K562 (cell line): ENCODE results near the gene TP73. TPM values are rescaled to one million over a fixed set of nuclear protein-coding genes. Genes with fewer than 3 reads are reported as not detected.

Source experiments
- CCAR2 ChIP-seq: fragments of 200-400 bp; formaldehyde crosslinking; IDR thresholded peaks from 2 replicates; pipeline ENCODE4 v1.6.1; 2017; ENCODE audit warnings: mild to moderate bottlenecking, low read depth, low read length
- HDAC2 ChIP-seq: fragments of 450-650 bp; IDR thresholded peaks from 2 replicates; pipeline ENCODE4 v1.6.1; 2016; ENCODE audit warnings: mild to moderate bottlenecking
- HEY1 ChIP-seq: fragments of 250-450 bp; sonication (Bioruptor Pico); IDR thresholded peaks from 2 replicates; pipeline ENCODE4 v1.5.0; 2020; ENCODE audit warnings: mild to moderate bottlenecking, moderate library complexity, borderline replicate concordance
- MIER1 ChIP-seq: fragments of 450-650 bp; IDR thresholded peaks from 2 replicates; pipeline ENCODE4 v1.6.1; 2016; ENCODE audit warnings: antibody characterized with exemption, mild to moderate bottlenecking, low read depth
- NRF1 ChIP-seq, 2 experiments: fragments of 450-650 bp; IDR thresholded peaks in 1 of 2; conservative IDR thresholded peaks in 1 of 2; 2 replicates each; pipeline ENCODE4 v1.6.1; 2014; ENCODE audit warnings: mild to moderate bottlenecking in 2 of 2
- SAP30 ChIP-seq: fragments of 200-600 bp; sonication (generic); IDR thresholded peaks from 2 replicates; pipeline ENCODE4 v1.6.1; 2012; ENCODE audit warnings: borderline replicate concordance, low read depth, mild to moderate bottlenecking, moderate library complexity, low read length, control low read depth, inconsistent platforms; ENCODE audit not compliant: insufficient read depth, poor library complexity, severe bottlenecking
- SMAD4 ChIP-seq: fragments of 250-450 bp; sonication (Bioruptor Pico); conservative IDR thresholded peaks from 2 replicates; pipeline ENCODE4 v1.8.0; 2021; ENCODE audit warnings: inconsistent platforms, mild to moderate bottlenecking, moderate library complexity
- ZNF717 ChIP-seq: fragments of 250-450 bp; sonication (Bioruptor Pico); IDR thresholded peaks from 2 replicates; pipeline ENCODE4 v1.5.0; 2021
- polyA plus RNA-seq, 8 experiments: library from polyadenylated mRNA; depleted of rRNA in 4 of 8; stranded (reverse) in 5 of 8; unstranded in 3 of 8; fragments of >200 nt; fragmentation: Nextera tagmentation in 2 of 8; fragmentation: Illumina TruSeq in 1 of 8; extraction: Ambion mirVana in 2 of 8; extraction: Trizol in 1 of 8; gene quantifications; 2 replicates each; pipeline versions ENCODE4 v1.2.1 to v1.2.3, GENCODE V29; 2011 to 2014; ENCODE audit warnings: inconsistent platforms in 1 of 8, missing spikeins in 1 of 8
- total RNA-seq, 7 experiments: library from RNA; depleted of rRNA in 6 of 7; stranded (reverse); fragments of >200 nt in 6 of 7; fragmentation: Illumina TruSeq in 2 of 7; extraction: Trizol in 2 of 7; gene quantifications; 2 replicates each; pipeline versions ENCODE4 v1.2.1 to v1.2.3, GENCODE V29; 2011 to 2021; ENCODE audit warnings: low replicate concordance in 1 of 7
- TF ChIP-seq, protein P1 (sequence below): fragments of 200-800 bp; sonication (Bioruptor generic); IDR thresholded peaks from 2 replicates; pipeline ENCODE4 v1.6.1; 2016; ENCODE audit warnings: missing genetic modification characterization, missing compliant biosample characterization
- TF ChIP-seq, protein P2 (sequence below): sonication (generic); formaldehyde crosslinking; IDR thresholded peaks from 2 replicates; pipeline ENCODE4 v1.8.0; 2022; ENCODE audit warnings: mild to moderate bottlenecking, missing genetic modification reagents
- TF ChIP-seq, protein P3 (sequence below): IDR thresholded peaks from 2 replicates; pipeline ENCODE4 v1.6.1; 2011; ENCODE audit warnings: borderline replicate concordance, low read depth, mild to moderate bottlenecking, moderate library complexity, low read length; ENCODE audit not compliant: insufficient read depth, poor library complexity, severe bottlenecking
- TF ChIP-seq, protein P4 (sequence below): fragments of 450-650 bp; formaldehyde crosslinking; IDR thresholded peaks from 2 replicates; pipeline ENCODE4 v1.4.0; 2020; ENCODE audit warnings: mild to moderate bottlenecking, moderate library complexity

Gene TP73
- total and polyA plus RNA-seq, 9 of the 15 experiments (the other 6 are each of a cell fraction or from before 2014, with no cell fraction given) = 0.07 to 1.6 (median 0.40) TPM; not detected in 2

DNA sequence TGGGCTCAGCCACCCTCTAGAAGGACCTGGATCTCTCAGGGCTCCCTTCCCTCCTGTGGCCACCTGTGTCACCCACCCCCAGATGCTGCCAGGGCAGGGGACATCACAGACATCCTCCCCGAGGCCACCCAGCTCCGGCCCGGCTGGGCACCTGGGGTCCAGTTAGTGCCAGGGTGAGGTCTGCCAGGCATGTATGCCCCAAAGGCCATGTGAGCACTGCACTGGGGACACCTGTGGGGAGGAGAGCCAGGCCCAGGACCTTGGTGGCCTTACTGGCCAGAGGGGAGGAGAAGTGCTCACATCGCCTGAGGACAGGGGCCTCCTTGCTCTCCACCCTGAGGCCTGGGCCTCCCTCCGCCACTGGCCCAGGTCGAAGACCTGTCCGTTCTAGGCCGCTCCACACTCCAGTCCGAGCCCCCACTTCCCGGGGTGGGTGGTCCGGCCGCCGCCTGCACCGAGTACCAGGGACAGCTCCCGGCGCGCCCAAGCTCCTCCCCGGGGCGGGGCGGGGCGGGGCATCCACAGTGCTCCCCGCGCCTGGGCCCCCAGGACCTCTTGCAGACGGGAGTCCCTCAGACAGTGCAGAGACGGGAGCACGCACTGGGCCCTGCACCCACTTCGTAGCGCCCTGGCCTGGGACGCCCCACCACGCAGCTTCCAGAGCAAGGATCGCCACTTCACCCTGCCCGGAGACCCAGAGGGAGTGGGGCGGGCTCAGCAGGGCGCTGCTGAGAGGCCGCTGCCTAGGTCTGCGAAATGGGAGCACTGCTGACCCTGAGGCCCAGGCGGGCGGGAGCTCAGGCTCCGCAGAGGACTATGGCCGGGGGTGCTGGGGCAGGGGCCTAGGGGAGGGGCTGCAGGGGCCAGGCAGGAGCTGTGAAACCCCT lies 65.6 kb downstream of the TP73 start (continued):
- TF ChIP-seq, protein P1, sequence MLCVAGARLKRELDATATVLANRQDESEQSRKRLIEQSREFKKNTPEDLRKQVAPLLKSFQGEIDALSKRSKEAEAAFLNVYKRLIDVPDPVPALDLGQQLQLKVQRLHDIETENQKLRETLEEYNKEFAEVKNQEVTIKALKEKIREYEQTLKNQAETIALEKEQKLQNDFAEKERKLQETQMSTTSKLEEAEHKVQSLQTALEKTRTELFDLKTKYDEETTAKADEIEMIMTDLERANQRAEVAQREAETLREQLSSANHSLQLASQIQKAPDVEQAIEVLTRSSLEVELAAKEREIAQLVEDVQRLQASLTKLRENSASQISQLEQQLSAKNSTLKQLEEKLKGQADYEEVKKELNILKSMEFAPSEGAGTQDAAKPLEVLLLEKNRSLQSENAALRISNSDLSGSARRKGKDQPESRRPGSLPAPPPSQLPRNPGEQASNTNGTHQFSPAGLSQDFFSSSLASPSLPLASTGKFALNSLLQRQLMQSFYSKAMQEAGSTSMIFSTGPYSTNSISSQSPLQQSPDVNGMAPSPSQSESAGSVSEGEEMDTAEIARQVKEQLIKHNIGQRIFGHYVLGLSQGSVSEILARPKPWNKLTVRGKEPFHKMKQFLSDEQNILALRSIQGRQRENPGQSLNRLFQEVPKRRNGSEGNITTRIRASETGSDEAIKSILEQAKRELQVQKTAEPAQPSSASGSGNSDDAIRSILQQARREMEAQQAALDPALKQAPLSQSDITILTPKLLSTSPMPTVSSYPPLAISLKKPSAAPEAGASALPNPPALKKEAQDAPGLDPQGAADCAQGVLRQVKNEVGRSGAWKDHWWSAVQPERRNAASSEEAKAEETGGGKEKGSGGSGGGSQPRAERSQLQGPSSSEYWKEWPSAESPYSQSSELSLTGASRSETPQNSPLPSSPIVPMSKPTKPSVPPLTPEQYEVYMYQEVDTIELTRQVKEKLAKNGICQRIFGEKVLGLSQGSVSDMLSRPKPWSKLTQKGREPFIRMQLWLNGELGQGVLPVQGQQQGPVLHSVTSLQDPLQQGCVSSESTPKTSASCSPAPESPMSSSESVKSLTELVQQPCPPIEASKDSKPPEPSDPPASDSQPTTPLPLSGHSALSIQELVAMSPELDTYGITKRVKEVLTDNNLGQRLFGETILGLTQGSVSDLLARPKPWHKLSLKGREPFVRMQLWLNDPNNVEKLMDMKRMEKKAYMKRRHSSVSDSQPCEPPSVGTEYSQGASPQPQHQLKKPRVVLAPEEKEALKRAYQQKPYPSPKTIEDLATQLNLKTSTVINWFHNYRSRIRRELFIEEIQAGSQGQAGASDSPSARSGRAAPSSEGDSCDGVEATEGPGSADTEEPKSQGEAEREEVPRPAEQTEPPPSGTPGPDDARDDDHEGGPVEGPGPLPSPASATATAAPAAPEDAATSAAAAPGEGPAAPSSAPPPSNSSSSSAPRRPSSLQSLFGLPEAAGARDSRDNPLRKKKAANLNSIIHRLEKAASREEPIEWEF (CRISPR knock-in tag) = no peak
- TF ChIP-seq SAP30 = no peak
- TF ChIP-seq, protein P2, sequence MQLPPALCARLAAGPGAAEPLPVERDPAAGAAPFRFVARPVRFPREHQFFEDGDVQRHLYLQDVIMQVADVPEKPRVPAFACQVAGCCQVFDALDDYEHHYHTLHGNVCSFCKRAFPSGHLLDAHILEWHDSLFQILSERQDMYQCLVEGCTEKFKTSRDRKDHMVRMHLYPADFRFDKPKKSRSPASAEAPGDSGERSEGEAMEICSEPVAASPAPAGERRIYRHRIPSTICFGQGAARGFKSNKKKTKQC (CRISPR knock-in tag) = peak; percentile 82; the same call in 1 of the 2 replicates
- TF ChIP-seq, protein P3, sequence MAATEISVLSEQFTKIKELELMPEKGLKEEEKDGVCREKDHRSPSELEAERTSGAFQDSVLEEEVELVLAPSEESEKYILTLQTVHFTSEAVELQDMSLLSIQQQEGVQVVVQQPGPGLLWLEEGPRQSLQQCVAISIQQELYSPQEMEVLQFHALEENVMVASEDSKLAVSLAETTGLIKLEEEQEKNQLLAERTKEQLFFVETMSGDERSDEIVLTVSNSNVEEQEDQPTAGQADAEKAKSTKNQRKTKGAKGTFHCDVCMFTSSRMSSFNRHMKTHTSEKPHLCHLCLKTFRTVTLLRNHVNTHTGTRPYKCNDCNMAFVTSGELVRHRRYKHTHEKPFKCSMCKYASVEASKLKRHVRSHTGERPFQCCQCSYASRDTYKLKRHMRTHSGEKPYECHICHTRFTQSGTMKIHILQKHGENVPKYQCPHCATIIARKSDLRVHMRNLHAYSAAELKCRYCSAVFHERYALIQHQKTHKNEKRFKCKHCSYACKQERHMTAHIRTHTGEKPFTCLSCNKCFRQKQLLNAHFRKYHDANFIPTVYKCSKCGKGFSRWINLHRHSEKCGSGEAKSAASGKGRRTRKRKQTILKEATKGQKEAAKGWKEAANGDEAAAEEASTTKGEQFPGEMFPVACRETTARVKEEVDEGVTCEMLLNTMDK = no peak
- peak in 1 of 2 experiments; percentile 34; a peak in 1 of 4 replicates for TF ChIP-seq NRF1 (conservative IDR thresholded peaks at IDR 0.05 in 1 of 2, IDR thresholded peaks at IDR 0.05 in 1 of 2)
- 0 out of 2 replicates have a peak, but pooled peaks have one; percentile 29 for TF ChIP-seq HDAC2
- TF ChIP-seq MIER1 = peak; percentile 94
- no peak for TF ChIP-seq ZNF717 (CRISPR knock-in tag)
- no peak for TF ChIP-seq HEY1
- TF ChIP-seq, protein P4, sequence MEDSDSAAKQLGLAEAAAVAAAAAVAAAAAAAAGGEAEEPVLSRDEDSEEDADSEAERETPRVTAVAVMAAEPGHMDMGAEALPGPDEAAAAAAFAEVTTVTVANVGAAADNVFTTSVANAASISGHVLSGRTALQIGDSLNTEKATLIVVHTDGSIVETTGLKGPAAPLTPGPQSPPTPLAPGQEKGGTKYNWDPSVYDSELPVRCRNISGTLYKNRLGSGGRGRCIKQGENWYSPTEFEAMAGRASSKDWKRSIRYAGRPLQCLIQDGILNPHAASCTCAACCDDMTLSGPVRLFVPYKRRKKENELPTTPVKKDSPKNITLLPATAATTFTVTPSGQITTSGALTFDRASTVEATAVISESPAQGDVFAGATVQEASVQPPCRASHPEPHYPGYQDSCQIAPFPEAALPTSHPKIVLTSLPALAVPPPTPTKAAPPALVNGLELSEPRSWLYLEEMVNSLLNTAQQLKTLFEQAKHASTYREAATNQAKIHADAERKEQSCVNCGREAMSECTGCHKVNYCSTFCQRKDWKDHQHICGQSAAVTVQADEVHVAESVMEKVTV = no peak
- no peak for TF ChIP-seq SMAD4
- TF ChIP-seq CCAR2 = no peak
- TF ChIP-seq, all 486 proteins: peak for 37
